AG09319 (cell line): ENCODE measurements around the gene FNIP2.

ENCODE experiments used
- DNase-seq: peaks from one replicate; pipeline ENCODE4 v3.0.0-alpha.2; 2010; ENCODE audit warnings: low read depth; ENCODE audit errors: extremely low read depth
- CTCF ChIP-seq: IDR thresholded peaks from 2 replicates; pipeline ENCODE4 v1.5.1; 2011; ENCODE audit warnings: low read depth, mild to moderate bottlenecking, inconsistent platforms, low read length, moderate library complexity

FNIP2 gene

GRCh38 chr4:158768555-158769174 lies at the start of gene FNIP2:
Gene FNIP2 (plus strand): TSS chr4:158769026. CDS start chr4:158769213, 187 bp downstream.
- TF ChIP-seq CTCF, result no peak
- DNase-seq, result peak; percentile 31

GRCh38 chr4:158721680-158722079 lies 47.1 kb upstream of the FNIP2 start:
- TF ChIP-seq CTCF, result no peak

GRCh38 chr4:158722291-158722916 lies 46.4 kb upstream of the FNIP2 start:
- DNase-seq, result no peak
- TF ChIP-seq CTCF, result no peak

More at GRCh38 chr4:158721680-158722079, 47.1 kb upstream of the FNIP2 start:
- no peak for DNase-seq

- peak; percentile 31 for DNase-seq
- no peak; the same call in 1 of the 2 replicates for TF ChIP-seq CTCF
These were observed 45.7 kb upstream of the FNIP2 start, which contains the start of gene PPID for GRCh38 chr4:158722917-158723793. Gene PPID (minus strand): TSS chr4:158723396. CDS start chr4:158723288, 108 bp downstream.

- no peak for TF ChIP-seq CTCF
- DNase-seq, result no peak
These were observed 44.2 kb upstream of the FNIP2 start for GRCh38 chr4:158724637-158725036.

GRCh38 chr4:158726633-158727032 lies 42.2 kb upstream of the FNIP2 start:
- TF ChIP-seq CTCF, result no peak
- no peak for DNase-seq
